Esophagus squamous epithelium (tissue), 4 donors: ENCODE measurements around the gene DDX54.

Experiments
- CTCF ChIP-seq, 6 experiments: fragments of 450-650 bp in 4 of 6; fragments of 200-600 bp in 2 of 6; sonication (generic) in 2 of 6; IDR thresholded peaks; one replicate each; pipeline ENCODE4 v1.5.1; 2016 to 2019; ENCODE audit warnings: antibody characterized with exemption in 6 of 6, mild to moderate bottlenecking in 4 of 6, moderate library complexity in 4 of 6
- POLR2A ChIP-seq, 4 donors: fragments of 450-650 bp; IDR thresholded peaks; one replicate each; pipeline ENCODE4 v1.6.1; 2017; ENCODE audit warnings: antibody characterized with exemption in 4 of 4, mild to moderate bottlenecking in 4 of 4, moderate library complexity in 3 of 4

GRCh38 chr12:113165521-113166450 is 19.5 kb downstream of the DDX54 start:
- TF ChIP-seq CTCF (IDR thresholded peaks at IDR 0.05), result no peak
- no peak for TF ChIP-seq POLR2A (IDR thresholded peaks at IDR 0.05)
